GM12878 (cell line): Measurements from ENCODE around the gene GRIK4. TPM values are rescaled to one million over a fixed set of nuclear protein-coding genes. Genes with fewer than 3 reads are reported as not detected.

Source experiments
- ATAC-seq: fragments of 200-7000 bp; cut with Tn5 transposase; 3 replicates; pipeline ENCODE4 v1.9.1; 2020; ENCODE audit warnings: mild to moderate bottlenecking, moderate library complexity
- BruUV-seq: library from RNA; stranded (reverse); fragments of 400-500 nt; replicated peaks from 2 replicates; lab custom pipeline; 2021; lab: Mats Ljungman, UMichigan
- CTCF ChIA-PET: fragments of 300-600 bp; sonication (Branson Sonifier 250); formaldehyde crosslinking; extraction: SDS; loops from one replicate; lab custom pipeline; 2021; ENCODE audit warnings: inconsistent platforms; lab: Yijun Ruan, JAX
- POLR2A ChIA-PET: fragments of 350-600 bp; formaldehyde crosslinking; extraction: SDS; loops from one replicate; lab custom pipeline; 2021; ENCODE audit warnings: inconsistent platforms; lab: Charles Lee
- RAD21 ChIA-PET: fragments of 300-600 bp; sonication (Branson Sonifier 250); formaldehyde crosslinking; loops from one replicate; lab custom pipeline; 2023; ENCODE audit warnings: antibody characterized with exemption; ENCODE audit not compliant: unreplicated experiment; lab: Charles Lee
- SMC1A ChIA-PET: fragments of 300-600 bp; sonication (Branson Sonifier 250); formaldehyde crosslinking; loops from one replicate; lab custom pipeline; 2023; ENCODE audit not compliant: unreplicated experiment, uncharacterized antibody; lab: Charles Lee
- DNase-seq: peaks from one replicate; pipeline ENCODE4 v3.0.0-alpha.2; 2011; ENCODE audit warnings: low read depth, low spot score
- FAIRE-seq: peaks from 3 replicates; lab custom pipeline; 2011; peaks lifted over from hg19 to GRCh38; lab: Jason Lieb, UNC
- H2AFZ ChIP-seq: 2 replicates; pipeline ENCODE4 v1.6.0; 2011; ENCODE audit warnings: low read depth, low read length, control low read depth; ENCODE audit not compliant: control insufficient read depth
- H3K27ac ChIP-seq: 2 replicates; pipeline ENCODE4 v1.5.1; 2011; ENCODE audit warnings: control low read depth; ENCODE audit not compliant: control insufficient read depth, insufficient read depth
- H3K27me3 ChIP-seq, 2 experiments: replicated peaks in 1 of 2; 2 replicates each; pipeline versions ENCODE4 v1.6.0 to v1.6.1; 2011; ENCODE audit warnings: low read length in 1 of 2; ENCODE audit not compliant: control insufficient read depth in 2 of 2, insufficient read depth in 2 of 2
- H3K36me3 ChIP-seq, 2 experiments: 2 replicates each; pipeline ENCODE4 v1.5.1; 2011; ENCODE audit warnings: low read length in 1 of 2; ENCODE audit not compliant: control insufficient read depth in 2 of 2, insufficient read depth in 2 of 2
- H3K4me1 ChIP-seq: 2 replicates; pipeline ENCODE4 v1.6.1; 2011; ENCODE audit warnings: mild to moderate bottlenecking, low read length, moderate library complexity, mixed read lengths; ENCODE audit not compliant: control insufficient read depth, insufficient read depth
- H3K4me2 ChIP-seq: 2 replicates; pipeline ENCODE4 v1.6.0; 2011; ENCODE audit warnings: control low read depth; ENCODE audit not compliant: control insufficient read depth, insufficient read depth
- H3K4me3 ChIP-seq: fragments of 200-600 bp; sonication (generic); 2 replicates; pipeline ENCODE4 v1.5.1; 2016
- H3K79me2 ChIP-seq: 2 replicates; pipeline ENCODE4 v1.6.0; 2011; ENCODE audit warnings: low read length; ENCODE audit not compliant: control insufficient read depth, insufficient read depth
- H3K9ac ChIP-seq: 2 replicates; pipeline ENCODE4 v1.8.0; 2011; ENCODE audit warnings: low read length, control low read depth, mixed read lengths; ENCODE audit not compliant: control insufficient read depth, insufficient read depth
- H3K9me3 ChIP-seq: replicated peaks from 3 replicates; pipeline ENCODE4 v1.5.1; 2011; ENCODE audit warnings: mild to moderate bottlenecking, low read length; ENCODE audit not compliant: control insufficient read depth, insufficient read depth
- H4K20me1 ChIP-seq: 2 replicates; pipeline ENCODE4 v1.6.0; 2011; ENCODE audit not compliant: control insufficient read depth, insufficient read depth
- EGR1 ChIP-seq, 2 experiments: IDR thresholded peaks; 1 replicate in 1 of 2; 2 replicates in 1 of 2; pipeline ENCODE4 v1.6.1; 2011 to 2012; ENCODE audit warnings: low read depth in 2 of 2, low read length in 2 of 2, borderline replicate concordance in 1 of 2, mild to moderate bottlenecking in 1 of 2, moderate library complexity in 1 of 2
- ETV6 ChIP-seq, 2 experiments: fragments of 450-650 bp in 1 of 2; IDR thresholded peaks in 1 of 2; conservative IDR thresholded peaks in 1 of 2; 2 replicates each; pipeline ENCODE4 v1.6.1; 2014; ENCODE audit warnings: antibody characterized with exemption in 1 of 2, borderline replicate concordance in 1 of 2, low read depth in 1 of 2, mild to moderate bottlenecking in 1 of 2, moderate library complexity in 1 of 2
- KDM1A ChIP-seq: fragments of 200-600 bp; sonication (generic); IDR thresholded peaks from 2 replicates; pipeline ENCODE4 v1.6.1; 2016; ENCODE audit warnings: borderline replicate concordance
- LARP7 ChIP-seq: fragments of 450-650 bp; IDR thresholded peaks from 2 replicates; pipeline ENCODE4 v1.6.1; 2017; ENCODE audit warnings: mild to moderate bottlenecking
- MEF2A ChIP-seq: IDR thresholded peaks from 2 replicates; pipeline ENCODE4 v1.6.1; 2011; ENCODE audit warnings: low read depth, mild to moderate bottlenecking, low read length, moderate library complexity; ENCODE audit not compliant: insufficient read depth
- MXI1 ChIP-seq: fragments of 150-350 bp; IDR thresholded peaks from 2 replicates; pipeline ENCODE4 v1.6.1; 2011; ENCODE audit warnings: low read depth, mild to moderate bottlenecking, inconsistent platforms, low read length, improper control_type of control experiment
- NR2F1 ChIP-seq: fragments of 450-650 bp; conservative IDR thresholded peaks from 2 replicates; pipeline ENCODE4 v1.6.1; 2017; ENCODE audit warnings: mild to moderate bottlenecking
- RELA ChIP-seq: fragments of 450-650 bp; IDR thresholded peaks from 2 replicates; pipeline ENCODE4 v1.8.0; 2014; ENCODE audit warnings: borderline replicate concordance; ENCODE audit not compliant: partially characterized antibody
- RUNX3 ChIP-seq: IDR thresholded peaks from 2 replicates; pipeline ENCODE4 v1.6.1; 2012; ENCODE audit warnings: low read length, inconsistent platforms
- SMAD1 ChIP-seq: fragments of 450-650 bp; IDR thresholded peaks from 2 replicates; pipeline ENCODE4 v1.6.1; 2018; ENCODE audit warnings: mild to moderate bottlenecking, low read depth; ENCODE audit not compliant: partially characterized antibody
- USF2 ChIP-seq: IDR thresholded peaks from 2 replicates; pipeline ENCODE4 v1.6.1; 2011; ENCODE audit warnings: low read depth, low read length, improper control_type of control experiment, borderline replicate concordance
- WRNIP1 ChIP-seq: IDR thresholded peaks from 2 replicates; pipeline ENCODE4 v1.6.1; 2011; ENCODE audit warnings: low read depth, low read length, improper control_type of control experiment, borderline replicate concordance
- ZNF217 ChIP-seq: fragments of 450-650 bp; IDR thresholded peaks from 2 replicates; pipeline ENCODE4 v1.6.1; 2017; ENCODE audit warnings: antibody characterized with exemption, mild to moderate bottlenecking
- ZSCAN29 ChIP-seq: fragments of 450-650 bp; IDR thresholded peaks from 2 replicates; pipeline ENCODE4 v1.6.1; 2017; ENCODE audit warnings: mild to moderate bottlenecking, moderate library complexity
- WGBS: methylation state at CpG from one replicate; pipeline ENCODE4 v1.1.6; 2016; ENCODE audit warnings: low lambda C conversion rate; ENCODE audit not compliant: insufficient replicate concordance, insufficient coverage; ENCODE audit errors: missing lambda C conversion rate; 5-methylcytosine and 5-hydroxymethylcytosine counted together
- in situ Hi-C: fragments of 300-500 bp; cut with MboI; formaldehyde crosslinking; loops from 9 replicates; pipeline ENCODE4 v1.14.3; 2018; ENCODE audit warnings: mixed read lengths
- intact Hi-C: fragments of 100-400 bp; cut with micrococcal nuclease; formaldehyde crosslinking; loops from one replicate; pipeline ENCODE4 v1.14.2; 2022; ENCODE audit not compliant: unreplicated experiment
- polyA plus RNA-seq, 11 experiments: library from polyadenylated mRNA; depleted of rRNA in 4 of 11; unstranded in 6 of 11; stranded (reverse) in 5 of 11; fragments of >200 nt; fragmentation: Nextera tagmentation in 4 of 11; fragmentation: Illumina TruSeq in 1 of 11; extraction: Ambion mirVana in 4 of 11; extraction: Trizol in 1 of 11; gene quantifications; 1 replicate in 1 of 11; 2 replicates in 10 of 11; pipeline versions ENCODE4 v1.2.1 to v1.2.3, GENCODE V29; 2011 to 2016; ENCODE audit warnings: inconsistent platforms in 2 of 11, missing spikeins in 2 of 11, low read depth in 1 of 11
- total RNA-seq, 4 experiments: library from RNA; depleted of rRNA in 3 of 4; stranded (reverse); fragments of >200 nt in 3 of 4; fragmentation: Illumina TruSeq in 1 of 4; extraction: Trizol in 1 of 4; gene quantifications; 2 replicates each; pipeline versions ENCODE4 v1.2.1 to v1.2.3, GENCODE V29; 2013 to 2021
- TF ChIP-seq, protein P1 (sequence below): fragments of 450-650 bp; IDR thresholded peaks from 2 replicates; pipeline ENCODE4 v1.6.1; 2017; ENCODE audit warnings: antibody characterized with exemption, mild to moderate bottlenecking, moderate library complexity
- TF ChIP-seq, protein P2 (sequence below): fragments of 450-650 bp; IDR thresholded peaks from 2 replicates; pipeline ENCODE4 v1.6.1; 2017; ENCODE audit warnings: low read depth, mild to moderate bottlenecking, moderate library complexity
- TF ChIP-seq, protein P3 (sequence below): IDR thresholded peaks from 2 replicates; pipeline ENCODE4 v1.6.1; 2011; ENCODE audit warnings: mild to moderate bottlenecking, low read depth, low read length, moderate library complexity; ENCODE audit not compliant: insufficient replicate concordance

Gene GRIK4
- total and polyA plus RNA-seq, 10 of the 15 experiments (the other 5 are each of a cell fraction or from before 2014, with no cell fraction given) = 0.33 to 3.6 (median 0.72) TPM

DNA sequence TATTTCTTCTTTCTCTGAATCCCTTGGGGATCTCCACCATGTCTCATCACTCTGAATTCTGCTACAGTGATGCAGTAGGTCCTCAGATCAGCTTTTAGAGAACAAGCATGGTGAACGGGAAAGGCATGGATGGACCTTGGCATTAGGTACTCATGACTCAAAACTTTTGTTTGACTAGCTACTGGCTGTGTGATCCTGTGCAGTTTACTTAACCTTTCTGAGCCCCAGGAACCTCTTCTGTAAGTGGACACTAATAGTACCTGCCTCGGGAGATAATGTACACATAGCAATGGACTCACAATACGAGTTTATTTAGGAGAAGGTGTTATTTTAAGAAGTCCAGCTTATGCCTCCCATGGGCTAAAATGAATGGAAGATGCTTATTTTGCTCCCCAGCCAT is 327.7 kb downstream of the GRIK4 start:
- in situ Hi-C loops (no loop called here), intact Hi-C loops (loop anchor here (10.0 kb wide), 1 partner anchor 86 kb away; no protein-coding TSS in a partner anchor)
- BruUV-seq = no TSS peak
- DNase-seq (no peak), ATAC-seq (no peak), FAIRE-seq (no peak)
- Histone ChIP-seq H4K20me1 (no peaks in the 10 kb centered on the region), H3K4me3 (no peak overlapping the region), H3K4me2 (no peak overlapping the region), H3K9ac (no peak overlapping the region), H3K27ac (no peak overlapping the region), H2AFZ (no peak overlapping the region), H3K36me3 (no peaks in the 10 kb centered on the region), H3K27me3 (no peaks in the 10 kb centered on the region), H3K4me1 (peaks cover 21% of the 10 kb centered on the region), H3K79me2 (no peaks in the 10 kb centered on the region), H3K9me3 (no peaks in the 10 kb centered on the region)
- POLR2A ChIA-PET = no interaction called here
- WGBS = 56% methylated on average over 3 of the region's 3 CpGs
- RAD21 ChIA-PET = interaction anchor here (1.6 kb wide), 1 partner anchor 74 kb away, joined by 3 read pairs; no protein-coding TSS in a partner anchor
- SMC1A ChIA-PET = interaction anchor here (1.0 to 1.5 kb wide), 2 partner anchors 28 to 79 kb away, joined by 4 read pairs; no protein-coding TSS in a partner anchor
- CTCF ChIA-PET = interaction anchor here (1.4 kb wide), 1 partner anchor 90 kb away, joined by 6 read pairs; no protein-coding TSS in a partner anchor
- TF ChIP-seq, protein P1, sequence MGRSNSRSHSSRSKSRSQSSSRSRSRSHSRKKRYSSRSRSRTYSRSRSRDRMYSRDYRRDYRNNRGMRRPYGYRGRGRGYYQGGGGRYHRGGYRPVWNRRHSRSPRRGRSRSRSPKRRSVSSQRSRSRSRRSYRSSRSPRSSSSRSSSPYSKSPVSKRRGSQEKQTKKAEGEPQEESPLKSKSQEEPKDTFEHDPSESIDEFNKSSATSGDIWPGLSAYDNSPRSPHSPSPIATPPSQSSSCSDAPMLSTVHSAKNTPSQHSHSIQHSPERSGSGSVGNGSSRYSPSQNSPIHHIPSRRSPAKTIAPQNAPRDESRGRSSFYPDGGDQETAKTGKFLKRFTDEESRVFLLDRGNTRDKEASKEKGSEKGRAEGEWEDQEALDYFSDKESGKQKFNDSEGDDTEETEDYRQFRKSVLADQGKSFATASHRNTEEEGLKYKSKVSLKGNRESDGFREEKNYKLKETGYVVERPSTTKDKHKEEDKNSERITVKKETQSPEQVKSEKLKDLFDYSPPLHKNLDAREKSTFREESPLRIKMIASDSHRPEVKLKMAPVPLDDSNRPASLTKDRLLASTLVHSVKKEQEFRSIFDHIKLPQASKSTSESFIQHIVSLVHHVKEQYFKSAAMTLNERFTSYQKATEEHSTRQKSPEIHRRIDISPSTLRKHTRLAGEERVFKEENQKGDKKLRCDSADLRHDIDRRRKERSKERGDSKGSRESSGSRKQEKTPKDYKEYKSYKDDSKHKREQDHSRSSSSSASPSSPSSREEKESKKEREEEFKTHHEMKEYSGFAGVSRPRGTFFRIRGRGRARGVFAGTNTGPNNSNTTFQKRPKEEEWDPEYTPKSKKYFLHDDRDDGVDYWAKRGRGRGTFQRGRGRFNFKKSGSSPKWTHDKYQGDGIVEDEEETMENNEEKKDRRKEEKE = no peak
- no peak for TF ChIP-seq NR2F1
- no peak for TF ChIP-seq RELA
- TF ChIP-seq ETV6 (conservative IDR thresholded peaks at IDR 0.05 in 1 of 2, IDR thresholded peaks at IDR 0.05 in 1 of 2; ENCODE audit: borderline replicate concordance in 1 of 2, low read depth in 1 of 2) = no peak
- no peak for TF ChIP-seq USF2
- TF ChIP-seq, protein P2, sequence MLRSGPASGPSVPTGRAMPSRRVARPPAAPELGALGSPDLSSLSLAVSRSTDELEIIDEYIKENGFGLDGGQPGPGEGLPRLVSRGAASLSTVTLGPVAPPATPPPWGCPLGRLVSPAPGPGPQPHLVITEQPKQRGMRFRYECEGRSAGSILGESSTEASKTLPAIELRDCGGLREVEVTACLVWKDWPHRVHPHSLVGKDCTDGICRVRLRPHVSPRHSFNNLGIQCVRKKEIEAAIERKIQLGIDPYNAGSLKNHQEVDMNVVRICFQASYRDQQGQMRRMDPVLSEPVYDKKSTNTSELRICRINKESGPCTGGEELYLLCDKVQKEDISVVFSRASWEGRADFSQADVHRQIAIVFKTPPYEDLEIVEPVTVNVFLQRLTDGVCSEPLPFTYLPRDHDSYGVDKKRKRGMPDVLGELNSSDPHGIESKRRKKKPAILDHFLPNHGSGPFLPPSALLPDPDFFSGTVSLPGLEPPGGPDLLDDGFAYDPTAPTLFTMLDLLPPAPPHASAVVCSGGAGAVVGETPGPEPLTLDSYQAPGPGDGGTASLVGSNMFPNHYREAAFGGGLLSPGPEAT = no peak
- TF ChIP-seq ZNF217 = no peak
- TF ChIP-seq, protein P3, sequence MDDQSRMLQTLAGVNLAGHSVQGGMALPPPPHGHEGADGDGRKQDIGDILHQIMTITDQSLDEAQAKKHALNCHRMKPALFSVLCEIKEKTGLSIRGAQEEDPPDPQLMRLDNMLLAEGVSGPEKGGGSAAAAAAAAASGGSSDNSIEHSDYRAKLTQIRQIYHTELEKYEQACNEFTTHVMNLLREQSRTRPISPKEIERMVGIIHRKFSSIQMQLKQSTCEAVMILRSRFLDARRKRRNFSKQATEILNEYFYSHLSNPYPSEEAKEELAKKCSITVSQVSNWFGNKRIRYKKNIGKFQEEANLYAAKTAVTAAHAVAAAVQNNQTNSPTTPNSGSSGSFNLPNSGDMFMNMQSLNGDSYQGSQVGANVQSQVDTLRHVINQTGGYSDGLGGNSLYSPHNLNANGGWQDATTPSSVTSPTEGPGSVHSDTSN = no peak
- no peak for TF ChIP-seq WRNIP1
- TF ChIP-seq MXI1 = no peak
- TF ChIP-seq SMAD1 = no peak
- no peak for TF ChIP-seq EGR1 (IDR thresholded peaks at IDR 0.05; ENCODE audit: borderline replicate concordance in 1 of 2, low read depth in 2 of 2, low read length in 2 of 2)
- no peak for TF ChIP-seq ZSCAN29
- TF ChIP-seq LARP7 = no peak
- no peak for TF ChIP-seq KDM1A
- TF ChIP-seq MEF2A = no peak
- no peak for TF ChIP-seq RUNX3
